Keratinocyte (primary cell): ENCODE data around the gene CRHR2. TPM values are rescaled to one million over a fixed set of nuclear protein-coding genes. Genes with fewer than 3 reads are reported as not detected.
A peak's percentile ranks its signal among the peaks of the same experiment; 100 is the strongest.

ENCODE experiments used
- DNase-seq: peaks from one replicate; pipeline ENCODE4 v3.0.0-alpha.2; 2011; ENCODE audit warnings: low read depth, missing footprints, low spot score
- FAIRE-seq: peaks from 2 replicates; lab custom pipeline; 2011; peaks lifted over from hg19 to GRCh38; lab: Jason Lieb, UNC
- H2AFZ ChIP-seq: 2 replicates; pipeline ENCODE4 v1.6.0; 2012; ENCODE audit warnings: low read length, control low read depth, inconsistent platforms; ENCODE audit not compliant: control insufficient read depth
- H3K27ac ChIP-seq: 2 replicates; pipeline ENCODE4 v1.5.1; 2011; ENCODE audit warnings: low read length; ENCODE audit not compliant: control insufficient read depth, insufficient read depth
- H3K27me3 ChIP-seq: 3 replicates; pipeline ENCODE4 v1.6.0; 2011; ENCODE audit warnings: low read length; ENCODE audit not compliant: control insufficient read depth, insufficient read depth; ENCODE audit errors: extremely low read depth
- H3K36me3 ChIP-seq, 2 experiments: 2 replicates in 1 of 2; 3 replicates in 1 of 2; pipeline ENCODE4 v1.5.1; 2011; ENCODE audit warnings: low read length in 2 of 2, mild to moderate bottlenecking in 1 of 2; ENCODE audit not compliant: control insufficient read depth in 2 of 2, insufficient read depth in 2 of 2; ENCODE audit errors: extremely low read depth in 1 of 2
- H3K4me1 ChIP-seq: 3 replicates; pipeline ENCODE4 v1.5.1; 2011; ENCODE audit warnings: low read length; ENCODE audit not compliant: control insufficient read depth, insufficient read depth; ENCODE audit errors: extremely low read depth
- H3K4me2 ChIP-seq: 3 replicates; pipeline ENCODE4 v1.6.0; 2011; ENCODE audit warnings: low read depth, low read length; ENCODE audit not compliant: control insufficient read depth, insufficient read depth; ENCODE audit errors: extremely low read depth
- H3K4me3 ChIP-seq, 3 experiments: fragments of 200-600 bp in 1 of 3; sonication (generic) in 1 of 3; 2 replicates in 2 of 3; 3 replicates in 1 of 3; pipeline ENCODE4 v1.5.1; 2011 to 2016; ENCODE audit warnings: low read length in 3 of 3, mild to moderate bottlenecking in 3 of 3, control low read depth in 2 of 3, inconsistent platforms in 1 of 3, low read depth in 1 of 3, mixed read lengths in 1 of 3, mixed run types in 1 of 3, moderate library complexity in 1 of 3; ENCODE audit not compliant: control insufficient read depth in 2 of 3, insufficient read depth in 2 of 3; ENCODE audit errors: extremely low read depth in 1 of 3
- H3K79me2 ChIP-seq: 2 replicates; pipeline ENCODE4 v1.6.0; 2012; ENCODE audit warnings: low read length; ENCODE audit not compliant: control insufficient read depth, insufficient read depth
- H3K9ac ChIP-seq: 3 replicates; pipeline ENCODE4 v1.6.0; 2011; ENCODE audit warnings: low read length; ENCODE audit not compliant: control insufficient read depth, insufficient read depth; ENCODE audit errors: extremely low read depth
- H3K9me1 ChIP-seq: 3 replicates; pipeline ENCODE4 v1.6.0; 2011; ENCODE audit warnings: low read length; ENCODE audit not compliant: control insufficient read depth, insufficient read depth; ENCODE audit errors: extremely low read depth
- H3K9me3 ChIP-seq: 2 replicates; pipeline ENCODE4 v1.5.1; 2012; ENCODE audit warnings: low read depth, low read length; ENCODE audit not compliant: control insufficient read depth
- H4K20me1 ChIP-seq: 3 replicates; pipeline ENCODE4 v1.6.0; 2011; ENCODE audit warnings: low read length; ENCODE audit not compliant: control insufficient read depth, insufficient read depth; ENCODE audit errors: extremely low read depth
- CTCF ChIP-seq, 3 experiments: IDR thresholded peaks in 1 of 3; conservative IDR thresholded peaks in 1 of 3; optimal IDR thresholded peaks in 1 of 3; 2 replicates in 2 of 3; 3 replicates in 1 of 3; pipeline versions ENCODE3 to v1.5.1; 2011; ENCODE audit warnings: low read length in 3 of 3, mild to moderate bottlenecking in 3 of 3, moderate library complexity in 2 of 3, control low read depth in 1 of 3, inconsistent platforms in 1 of 3; ENCODE audit not compliant: insufficient read depth in 2 of 3; ENCODE audit errors: extremely low read depth in 1 of 3
- EZH2 ChIP-seq: IDR thresholded peaks from one replicate; pipeline ENCODE4 v1.6.1; 2012; ENCODE audit warnings: inconsistent platforms, mild to moderate bottlenecking, low read length, moderate library complexity
- dilution Hi-C: fragments of 300-500 bp; cut with MboI; formaldehyde crosslinking; loops from one replicate; pipeline ENCODE4 v1.7.0; 2020; ENCODE audit warnings: low sequenced_read_pairs; ENCODE audit not compliant: extremely low pct_ligation_motif_present
- polyA plus RNA-seq, 5 experiments: library from polyadenylated mRNA; depleted of rRNA in 3 of 5; stranded (reverse) in 3 of 5; stranded (forward) in 1 of 5; unstranded in 1 of 5; fragments of >200 nt; gene quantifications; 1 replicate in 1 of 5; 2 replicates in 3 of 5; 3 replicates in 1 of 5; pipeline versions ENCODE4 v1.2.1 to v1.2.3, GENCODE V29; 2011 to 2012; ENCODE audit warnings: missing spikeins in 2 of 5, low read depth in 1 of 5, low replicate concordance in 1 of 5

CRHR2 gene
- polyA plus RNA-seq, 1 donor (not counting 4 experiments of a cell fraction or from before 2014, with no cell fraction given) = not detected

GRCh38 chr7:30681815-30682211 lies 443 bp downstream of the CRHR2 start:
- H3K9me1 ChIP-seq = no peaks in the 10 kb centered on the region
- FAIRE-seq = no peak
- TF ChIP-seq EZH2 = peak; percentile 81
- TF ChIP-seq CTCF (optimal IDR thresholded peaks at IDR 0.05 in 1 of 3, IDR thresholded peaks at IDR 0.05 in 1 of 3, conservative IDR thresholded peaks at IDR 0.05 in 1 of 3; ENCODE audit: extremely low read depth in 1 of 3, insufficient read depth in 2 of 3, low read length in 3 of 3) = no peak
- DNase-seq = no peak
- no peak overlapping the region for H3K4me2 ChIP-seq
- H3K9me3 ChIP-seq = no peaks in the 10 kb centered on the region
- no peaks in the 10 kb centered on the region for H3K4me1 ChIP-seq
- H3K27ac ChIP-seq = no peak overlapping the region
- no peak overlapping the region for H3K9ac ChIP-seq
- H3K79me2 ChIP-seq = no peaks in the 10 kb centered on the region
- H2AFZ ChIP-seq = no peak overlapping the region
- dilution Hi-C loops = no loop called here
- peaks cover 2% of the 10 kb centered on the region for H4K20me1 ChIP-seq
- H3K4me3 ChIP-seq = no peak overlapping the region
- peaks cover 80% of the 10 kb centered on the region for H3K27me3 ChIP-seq
- no peaks in the 10 kb centered on the region for H3K36me3 ChIP-seq

GRCh38 chr7:30681331-30681797 lies 892 bp downstream of the CRHR2 start:
- H2AFZ ChIP-seq = no peak overlapping the region
- peaks cover 82% of the 10 kb centered on the region for H3K27me3 ChIP-seq

More at GRCh38 chr7:30681331-30681797, 892 bp downstream of the CRHR2 start:
- H3K36me3 ChIP-seq = no peaks in the 10 kb centered on the region
- H4K20me1 ChIP-seq = peaks cover 2% of the 10 kb centered on the region
- H3K4me2 ChIP-seq = no peak overlapping the region
- H3K9ac ChIP-seq = no peak overlapping the region
- no peaks in the 10 kb centered on the region for H3K9me1 ChIP-seq
- dilution Hi-C loops = no loop called here
- H3K79me2 ChIP-seq = no peaks in the 10 kb centered on the region
- no peak overlapping the region for H3K27ac ChIP-seq
- H3K9me3 ChIP-seq = no peaks in the 10 kb centered on the region
- H3K4me1 ChIP-seq = no peaks in the 10 kb centered on the region
- FAIRE-seq (no peak), DNase-seq (no peak)
- H3K4me3 ChIP-seq = no peak overlapping the region
- no peak for TF ChIP-seq CTCF (optimal IDR thresholded peaks at IDR 0.05 in 1 of 3, IDR thresholded peaks at IDR 0.05 in 1 of 3, conservative IDR thresholded peaks at IDR 0.05 in 1 of 3; ENCODE audit: extremely low read depth in 1 of 3, insufficient read depth in 2 of 3, low read length in 3 of 3)
- TF ChIP-seq EZH2 = peak; percentile 89
